Left colon (tissue), 2 donors: ENCODE data around the gene LDLRAD4. TPM values are rescaled to one million over a fixed set of nuclear protein-coding genes. Genes with fewer than 3 reads are reported as not detected.

Source experiments
- ATAC-seq: fragments of 200-7000 bp; cut with Tn5 transposase; one replicate; pipeline ENCODE4 v1.9.1; 2020; ENCODE audit warnings: mild to moderate bottlenecking, moderate library complexity
- DNase-seq, 2 donors: peaks; one replicate each; pipeline ENCODE4 v3.0.0-alpha.2; 2020
- intact Hi-C, 2 donors: fragments of 100-400 bp; cut with DNase I in 1 of 2; cut with micrococcal nuclease in 1 of 2; formaldehyde crosslinking; loops; one replicate each; pipeline versions ENCODE4 v1.11.2 to v1.14.0; 2022; cut with DNase I, micrococcal nuclease
- total RNA-seq, 2 donors: library from RNA; stranded (reverse); fragmentation: NEBNext Ultra II Directional; extraction: Animal tissue kit (Norgen Biotek cat#: 25700); gene quantifications; one replicate each; pipeline ENCODE4 v1.2.1, GENCODE V29; 2021
- donor health status: DM: no; HTN: no; CAD: no.
- donor health status: DM: yes; HTN: yes; CAD: no.

LDLRAD4 gene
- total RNA-seq, 2 donors from 2014 or later, result 33.6 to 49.0 TPM

- intact Hi-C loops, result loop anchor here in 1 of 2 donors (5.0 kb wide), 1 partner anchor 320 kb away; no protein-coding TSS in a partner anchor
- peak; percentile 41 for ATAC-seq
- DNase-seq, result peak; percentile 73 to 78
These were observed 3.6 kb downstream of the LDLRAD4 start for GRCh38 chr18:13221869-13222855.

- intact Hi-C loops, result loop anchor here in 1 of 2 donors (5.0 kb wide), 1 partner anchor 319 kb away; no protein-coding TSS in a partner anchor
- peak; percentile 76 for ATAC-seq
- peak; percentile 68 to 85 for DNase-seq
These were observed 4.3 kb downstream of the LDLRAD4 start for GRCh38 chr18:13222856-13223281.

GRCh38 chr18:13223311-13224143, 5.0 kb downstream of the LDLRAD4 start:
- intact Hi-C loops, result loop anchor here in 1 of 2 donors (5.0 kb wide), 1 partner anchor 319 kb away; no protein-coding TSS in a partner anchor
- peak; percentile 54 for ATAC-seq
- peak; percentile 51 to 52 for DNase-seq

- intact Hi-C loops, result no loop called here
- DNase-seq (no peak), ATAC-seq (no peak)
These were observed 6.7 kb downstream of the LDLRAD4 start for GRCh38 chr18:13225261-13225660.

- ATAC-seq (no peak), DNase-seq (no peak)
- intact Hi-C loops, result no loop called here
These were observed 8.1 kb downstream of the LDLRAD4 start for GRCh38 chr18:13226533-13227144.

- no peak for DNase-seq
- ATAC-seq, result no peak
- intact Hi-C loops, result no loop called here
These were observed 9.3 kb downstream of the LDLRAD4 start for GRCh38 chr18:13227910-13228309.

GRCh38 chr18:13229001-13229671, 10.6 kb downstream of the LDLRAD4 start:
- intact Hi-C loops, result no loop called here
- DNase-seq (no peak), ATAC-seq (no peak)

- intact Hi-C loops, result no loop called here
- ATAC-seq, result no peak
These were observed 12.6 kb downstream of the LDLRAD4 start for GRCh38 chr18:13231151-13231550.

GRCh38 chr18:13232086-13232917, 13.7 kb downstream of the LDLRAD4 start:
- intact Hi-C loops, result no loop called here
- DNase-seq (no peak), ATAC-seq (no peak)

More at GRCh38 chr18:13231151-13231550, 12.6 kb downstream of the LDLRAD4 start:
- no peak for DNase-seq

GRCh38 chr18:13232971-13233786, 14.6 kb downstream of the LDLRAD4 start:
- no peak for DNase-seq
- ATAC-seq, result no peak
- intact Hi-C loops, result no loop called here

- DNase-seq, result no peak
- peak; percentile 58 for ATAC-seq
These were observed 15.5 kb downstream of the LDLRAD4 start for GRCh38 chr18:13233787-13234783.

GRCh38 chr18:13235421-13235831, 16.9 kb downstream of the LDLRAD4 start:
- ATAC-seq, result no peak
- DNase-seq, result no peak
- intact Hi-C loops, result no loop called here

More at GRCh38 chr18:13233787-13234783, 15.5 kb downstream of the LDLRAD4 start:
- intact Hi-C loops, result no loop called here

GRCh38 chr18:13235981-13236380, 17.4 kb downstream of the LDLRAD4 start:
- intact Hi-C loops, result no loop called here
- peak in 1 of 2 donors; percentile 54 for DNase-seq
- no peak for ATAC-seq

- intact Hi-C loops, result no loop called here
- no peak for ATAC-seq
- DNase-seq, result no peak
These were observed 17.9 kb downstream of the LDLRAD4 start for GRCh38 chr18:13236411-13236810.

- ATAC-seq (no peak), DNase-seq (no peak)
- intact Hi-C loops, result no loop called here
These were observed 18.5 kb downstream of the LDLRAD4 start for GRCh38 chr18:13237073-13237472.
